GM23338 (cell line): ENCODE results near the gene SHKBP1. TPM values are rescaled to one million over a fixed set of nuclear protein-coding genes. Genes with fewer than 3 reads are reported as not detected.

Source experiments
- ATAC-seq: fragments of 200-7000 bp; cut with Tn5 transposase; 3 replicates; pipeline ENCODE4 v1.9.1; 2020
- DNase-seq: peaks from one replicate; pipeline ENCODE4 v3.0.0-alpha.2; 2015; ENCODE audit warnings: low spot score
- H2AFZ ChIP-seq: fragments of 200-600 bp; sonication (generic); 2 replicates; pipeline ENCODE4 v1.8.0; 2016; ENCODE audit warnings: antibody characterized with exemption, mild to moderate bottlenecking, moderate library complexity
- H3F3A ChIP-seq: fragments of 200-600 bp; sonication (generic); replicated peaks from 2 replicates; pipeline ENCODE4 v1.8.0; 2017; ENCODE audit warnings: antibody characterized with exemption, mixed run types, low read depth
- H3K27ac ChIP-seq: fragments of 200-600 bp; sonication (generic); 2 replicates; pipeline ENCODE4 v1.6.1; 2016; ENCODE audit warnings: low read depth
- H3K27me3 ChIP-seq: fragments of 200-600 bp; sonication (generic); 2 replicates; pipeline ENCODE4 v1.8.0; 2016; ENCODE audit warnings: mild to moderate bottlenecking, mixed run types, moderate library complexity; ENCODE audit not compliant: insufficient read depth
- H3K36me3 ChIP-seq: fragments of 200-600 bp; sonication (generic); 2 replicates; pipeline ENCODE4 v1.8.0; 2016; ENCODE audit warnings: mild to moderate bottlenecking; ENCODE audit not compliant: insufficient read depth
- H3K4me1 ChIP-seq: fragments of 200-600 bp; sonication (generic); 2 replicates; pipeline ENCODE4 v1.8.0; 2016; ENCODE audit warnings: mild to moderate bottlenecking, moderate library complexity; ENCODE audit not compliant: insufficient read depth
- H3K4me2 ChIP-seq: fragments of 200-600 bp; sonication (generic); 2 replicates; pipeline ENCODE4 v1.7.1; 2017; ENCODE audit warnings: mixed run types
- H3K4me3 ChIP-seq: fragments of 200-600 bp; sonication (generic); 2 replicates; pipeline ENCODE4 v1.6.1; 2016; ENCODE audit warnings: mixed run types
- H3K79me2 ChIP-seq: fragments of 200-600 bp; sonication (generic); replicated peaks from 2 replicates; pipeline ENCODE4 v1.8.0; 2017; ENCODE audit warnings: mild to moderate bottlenecking; ENCODE audit not compliant: insufficient read depth
- H3K9me2 ChIP-seq: fragments of 200-600 bp; sonication (generic); 2 replicates; pipeline ENCODE4 v1.8.0; 2017; ENCODE audit not compliant: insufficient read depth
- H4K20me1 ChIP-seq: fragments of 200-600 bp; sonication (generic); replicated peaks from 2 replicates; pipeline ENCODE4 v1.8.0; 2017; ENCODE audit warnings: mild to moderate bottlenecking; ENCODE audit not compliant: insufficient read depth
- H3K27ac Mint-ChIP-seq: 2 replicates; pipeline ENCODE4 v1.8.0; 2020; ENCODE audit warnings: inconsistent platforms, mild to moderate bottlenecking, moderate library complexity, mixed read lengths
- H3K27me3 Mint-ChIP-seq: 3 replicates; pipeline ENCODE4 v1.8.0; 2022; ENCODE audit warnings: low read depth, mild to moderate bottlenecking, moderate library complexity, mixed read lengths, inconsistent platforms; ENCODE audit not compliant: insufficient read depth, poor library complexity
- H3K36me3 Mint-ChIP-seq: 3 replicates; pipeline ENCODE4 v1.8.0; 2021; ENCODE audit warnings: low read depth, mild to moderate bottlenecking, inconsistent platforms, moderate library complexity, mixed read lengths
- H3K4me1 Mint-ChIP-seq: 3 replicates; pipeline ENCODE4 v1.8.0; 2020; ENCODE audit warnings: mild to moderate bottlenecking, inconsistent platforms, mixed read lengths
- H3K4me3 Mint-ChIP-seq: 3 replicates; pipeline ENCODE4 v1.8.0; 2021; ENCODE audit warnings: moderate library complexity, mild to moderate bottlenecking, inconsistent platforms, mixed read lengths
- H3K9me3 Mint-ChIP-seq: 3 replicates; pipeline ENCODE4 v1.8.0; 2020; ENCODE audit warnings: moderate library complexity, mild to moderate bottlenecking, inconsistent platforms, mixed read lengths
- CREB1 ChIP-seq: fragments of 250-450 bp; sonication (Bioruptor Pico); IDR thresholded peaks from 2 replicates; pipeline ENCODE4 v1.5.0; 2020; ENCODE audit warnings: low read depth, mild to moderate bottlenecking, moderate library complexity
- EZH2 ChIP-seq: fragments of 200-600 bp; sonication (generic); IDR thresholded peaks from one replicate; pipeline ENCODE4 v1.8.0; 2017; ENCODE audit warnings: antibody characterized with exemption, mild to moderate bottlenecking, low read depth; ENCODE audit not compliant: unreplicated experiment
- EZH2phosphoT487 ChIP-seq: fragments of 200-600 bp; sonication (generic); IDR thresholded peaks from one replicate; pipeline ENCODE4 v1.8.1; 2018; ENCODE audit warnings: antibody characterized with exemption; ENCODE audit not compliant: unreplicated experiment
- JUNB ChIP-seq: IDR thresholded peaks from one replicate; pipeline ENCODE4 v1.6.1; 2016; ENCODE audit warnings: antibody characterized with exemption; ENCODE audit not compliant: unreplicated experiment
- POLR2AphosphoS5 ChIP-seq: IDR thresholded peaks from 2 replicates; pipeline ENCODE4 v1.6.1; 2016; ENCODE audit warnings: antibody characterized with exemption, low read depth
- STAT1 ChIP-seq: IDR thresholded peaks from one replicate; pipeline ENCODE4 v1.6.1; 2016; ENCODE audit warnings: antibody characterized with exemption; ENCODE audit not compliant: unreplicated experiment
- ZNF114 ChIP-seq: fragments of 250-450 bp; sonication (Bioruptor Pico); IDR thresholded peaks from 2 replicates; pipeline ENCODE4 v1.5.0; 2020; ENCODE audit warnings: mild to moderate bottlenecking, moderate library complexity
- ZNF331 ChIP-seq: fragments of 250-450 bp; sonication (Bioruptor Pico); IDR thresholded peaks from 2 replicates; pipeline ENCODE4 v1.5.0; 2020; ENCODE audit warnings: low read depth, mild to moderate bottlenecking, moderate library complexity
- polyA plus RNA-seq: library from polyadenylated mRNA; unstranded; fragments of >200 nt; fragmentation: Nextera tagmentation; extraction: Ambion mirVana; gene quantifications from 2 replicates; pipeline ENCODE4 v1.2.1, GENCODE V29; 2016
- total RNA-seq: library from RNA; depleted of rRNA; stranded (reverse); fragments of >200 nt; shearing (Covaris generic); gene quantifications from 2 replicates; pipeline ENCODE4 v1.2.3, GENCODE V29; 2014
- TF ChIP-seq, protein P1 (sequence below): IDR thresholded peaks from 2 replicates; pipeline ENCODE4 v1.6.1; 2016; ENCODE audit warnings: antibody characterized with exemption
- TF ChIP-seq, protein P2 (sequence below): fragments of 250-450 bp; sonication (Bioruptor Pico); IDR thresholded peaks from 2 replicates; pipeline ENCODE4 v1.5.0; 2020; ENCODE audit warnings: mild to moderate bottlenecking, moderate library complexity

SHKBP1 gene
- total and polyA plus RNA-seq, 2 experiments from 2014 or later = 63.2 to 69.8 TPM

DNA sequence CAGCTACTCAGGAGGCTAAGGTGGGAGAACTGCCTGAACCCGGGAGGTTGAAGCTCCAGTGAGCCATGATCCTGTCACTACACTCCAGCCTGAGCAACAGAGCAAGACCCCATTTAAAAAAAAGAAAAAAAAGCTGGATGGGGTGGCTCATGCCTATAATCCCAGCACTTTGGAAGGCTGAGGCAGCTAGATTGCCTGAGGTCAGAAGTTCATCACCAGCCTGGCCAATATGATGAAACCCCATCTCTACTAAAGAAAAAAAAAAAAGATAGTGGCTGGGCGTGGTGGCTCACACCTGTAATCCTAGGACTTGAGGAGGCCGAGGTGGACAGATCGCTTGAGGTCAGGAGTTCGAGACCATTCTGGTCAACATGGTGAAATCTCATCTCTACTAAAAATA lies 39.5 kb downstream of the SHKBP1 start (continued):
- no peak for TF ChIP-seq EZH2phosphoT487
- TF ChIP-seq, protein P1, sequence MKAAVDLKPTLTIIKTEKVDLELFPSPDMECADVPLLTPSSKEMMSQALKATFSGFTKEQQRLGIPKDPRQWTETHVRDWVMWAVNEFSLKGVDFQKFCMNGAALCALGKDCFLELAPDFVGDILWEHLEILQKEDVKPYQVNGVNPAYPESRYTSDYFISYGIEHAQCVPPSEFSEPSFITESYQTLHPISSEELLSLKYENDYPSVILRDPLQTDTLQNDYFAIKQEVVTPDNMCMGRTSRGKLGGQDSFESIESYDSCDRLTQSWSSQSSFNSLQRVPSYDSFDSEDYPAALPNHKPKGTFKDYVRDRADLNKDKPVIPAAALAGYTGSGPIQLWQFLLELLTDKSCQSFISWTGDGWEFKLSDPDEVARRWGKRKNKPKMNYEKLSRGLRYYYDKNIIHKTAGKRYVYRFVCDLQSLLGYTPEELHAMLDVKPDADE = no peak
- TF ChIP-seq JUNB = no peak
- TF ChIP-seq EZH2 = no peak
- TF ChIP-seq POLR2AphosphoS5 = no peak
- TF ChIP-seq CREB1 (CRISPR knock-in tag) = no peak

DNA sequence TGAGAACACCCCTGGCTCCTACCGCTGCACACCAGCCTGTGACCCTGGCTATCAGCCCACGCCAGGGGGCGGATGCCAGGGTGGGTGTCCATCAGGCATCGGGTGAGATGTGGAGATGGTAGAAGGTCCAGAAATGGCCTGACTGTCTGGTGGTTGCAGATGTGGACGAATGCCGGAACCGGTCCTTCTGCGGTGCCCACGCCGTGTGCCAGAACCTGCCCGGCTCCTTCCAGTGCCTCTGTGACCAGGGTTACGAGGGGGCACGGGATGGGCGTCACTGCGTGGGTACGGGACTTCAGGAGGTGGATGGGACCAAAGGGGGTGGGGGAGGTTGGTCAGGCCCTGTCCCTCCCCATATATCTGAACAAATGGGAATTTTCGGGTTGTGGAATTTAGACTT lies 40.3 kb downstream of the SHKBP1 start:
- Histone ChIP-seq H3K4me1 (peaks cover 3% of the 10 kb centered on the region; the same call in 1 of the 2 replicates), H4K20me1 (peaks cover 5% of the 10 kb centered on the region), H3K36me3 (peaks cover 8% of the 10 kb centered on the region; the same call in 1 of the 2 replicates), H3K4me2 (no peak overlapping the region), H2AFZ (no peak overlapping the region), H3K27ac (no peak overlapping the region), H3K27me3 (peaks cover 11% of the 10 kb centered on the region), H3K9me2 (no peaks in the 10 kb centered on the region), H3F3A (peaks cover 15% of the 10 kb centered on the region; the same call in 1 of the 2 replicates), H3K4me3 (no peak overlapping the region), H3K79me2 (no peaks in the 10 kb centered on the region)
- no peak for DNase-seq
- Mint-ChIP-seq H3K4me1 (peaks cover 13% of the 10 kb centered on the region), H3K9me3 (no peaks in the 10 kb centered on the region; the same call in 1 of the 3 replicates), H3K4me3 (no peak overlapping the region), H3K36me3 (peaks cover 29% of the 10 kb centered on the region), H3K27me3 (peaks cover 29% of the 10 kb centered on the region), H3K27ac (no peak overlapping the region)
- ATAC-seq = no peak
- TF ChIP-seq ZNF331 (CRISPR knock-in tag) = no peak
- TF ChIP-seq, protein P2, sequence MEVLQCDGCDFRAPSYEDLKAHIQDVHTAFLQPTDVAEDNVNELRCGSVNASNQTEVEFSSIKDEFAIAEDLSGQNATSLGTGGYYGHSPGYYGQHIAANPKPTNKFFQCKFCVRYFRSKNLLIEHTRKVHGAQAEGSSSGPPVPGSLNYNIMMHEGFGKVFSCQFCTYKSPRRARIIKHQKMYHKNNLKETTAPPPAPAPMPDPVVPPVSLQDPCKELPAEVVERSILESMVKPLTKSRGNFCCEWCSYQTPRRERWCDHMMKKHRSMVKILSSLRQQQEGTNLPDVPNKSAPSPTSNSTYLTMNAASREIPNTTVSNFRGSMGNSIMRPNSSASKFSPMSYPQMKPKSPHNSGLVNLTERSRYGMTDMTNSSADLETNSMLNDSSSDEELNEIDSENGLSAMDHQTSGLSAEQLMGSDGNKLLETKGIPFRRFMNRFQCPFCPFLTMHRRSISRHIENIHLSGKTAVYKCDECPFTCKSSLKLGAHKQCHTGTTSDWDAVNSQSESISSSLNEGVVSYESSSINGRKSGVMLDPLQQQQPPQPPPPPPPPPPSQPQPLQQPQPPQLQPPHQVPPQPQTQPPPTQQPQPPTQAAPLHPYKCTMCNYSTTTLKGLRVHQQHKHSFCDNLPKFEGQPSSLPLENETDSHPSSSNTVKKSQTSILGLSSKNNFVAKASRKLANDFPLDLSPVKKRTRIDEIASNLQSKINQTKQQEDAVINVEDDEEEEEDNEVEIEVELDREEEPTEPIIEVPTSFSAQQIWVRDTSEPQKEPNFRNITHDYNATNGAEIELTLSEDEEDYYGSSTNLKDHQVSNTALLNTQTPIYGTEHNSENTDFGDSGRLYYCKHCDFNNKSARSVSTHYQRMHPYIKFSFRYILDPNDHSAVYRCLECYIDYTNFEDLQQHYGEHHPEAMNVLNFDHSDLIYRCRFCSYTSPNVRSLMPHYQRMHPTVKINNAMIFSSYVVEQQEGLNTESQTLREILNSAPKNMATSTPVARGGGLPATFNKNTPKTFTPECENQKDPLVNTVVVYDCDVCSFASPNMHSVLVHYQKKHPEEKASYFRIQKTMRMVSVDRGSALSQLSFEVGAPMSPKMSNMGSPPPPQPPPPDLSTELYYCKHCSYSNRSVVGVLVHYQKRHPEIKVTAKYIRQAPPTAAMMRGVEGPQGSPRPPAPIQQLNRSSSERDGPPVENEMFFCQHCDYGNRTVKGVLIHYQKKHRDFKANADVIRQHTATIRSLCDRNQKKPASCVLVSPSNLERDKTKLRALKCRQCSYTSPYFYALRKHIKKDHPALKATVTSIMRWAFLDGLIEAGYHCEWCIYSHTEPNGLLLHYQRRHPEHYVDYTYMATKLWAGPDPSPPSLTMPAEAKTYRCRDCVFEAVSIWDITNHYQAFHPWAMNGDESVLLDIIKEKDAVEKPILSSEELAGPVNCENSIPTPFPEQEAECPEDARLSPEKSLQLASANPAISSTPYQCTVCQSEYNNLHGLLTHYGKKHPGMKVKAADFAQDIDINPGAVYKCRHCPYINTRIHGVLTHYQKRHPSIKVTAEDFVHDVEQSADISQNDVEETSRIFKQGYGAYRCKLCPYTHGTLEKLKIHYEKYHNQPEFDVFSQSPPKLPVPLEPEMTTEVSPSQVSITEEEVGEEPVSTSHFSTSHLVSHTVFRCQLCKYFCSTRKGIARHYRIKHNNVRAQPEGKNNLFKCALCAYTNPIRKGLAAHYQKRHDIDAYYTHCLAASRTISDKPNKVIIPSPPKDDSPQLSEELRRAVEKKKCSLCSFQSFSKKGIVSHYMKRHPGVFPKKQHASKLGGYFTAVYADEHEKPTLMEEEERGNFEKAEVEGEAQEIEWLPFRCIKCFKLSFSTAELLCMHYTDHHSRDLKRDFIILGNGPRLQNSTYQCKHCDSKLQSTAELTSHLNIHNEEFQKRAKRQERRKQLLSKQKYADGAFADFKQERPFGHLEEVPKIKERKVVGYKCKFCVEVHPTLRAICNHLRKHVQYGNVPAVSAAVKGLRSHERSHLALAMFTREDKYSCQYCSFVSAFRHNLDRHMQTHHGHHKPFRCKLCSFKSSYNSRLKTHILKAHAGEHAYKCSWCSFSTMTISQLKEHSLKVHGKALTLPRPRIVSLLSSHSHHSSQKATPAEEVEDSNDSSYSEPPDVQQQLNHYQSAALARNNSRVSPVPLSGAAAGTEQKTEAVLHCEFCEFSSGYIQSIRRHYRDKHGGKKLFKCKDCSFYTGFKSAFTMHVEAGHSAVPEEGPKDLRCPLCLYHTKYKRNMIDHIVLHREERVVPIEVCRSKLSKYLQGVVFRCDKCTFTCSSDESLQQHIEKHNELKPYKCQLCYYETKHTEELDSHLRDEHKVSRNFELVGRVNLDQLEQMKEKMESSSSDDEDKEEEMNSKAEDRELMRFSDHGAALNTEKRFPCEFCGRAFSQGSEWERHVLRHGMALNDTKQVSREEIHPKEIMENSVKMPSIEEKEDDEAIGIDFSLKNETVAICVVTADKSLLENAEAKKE (CRISPR knock-in tag) = no peak
- TF ChIP-seq JUNB = no peak
- TF ChIP-seq EZH2 = no peak
- TF ChIP-seq EZH2phosphoT487 = no peak
- TF ChIP-seq CREB1 (CRISPR knock-in tag) = no peak
- no peak for TF ChIP-seq ZNF114 (CRISPR knock-in tag)
- no peak for TF ChIP-seq STAT1
